Adrenal gland (tissue), 12 donors: ENCODE measurements around the gene CHURC1. TPM values are rescaled to one million over a fixed set of nuclear protein-coding genes. Genes with fewer than 3 reads are reported as not detected.

Experiments used
- DNase-seq, 7 donors: peaks; one replicate each; pipeline ENCODE4 v3.0.0-alpha.2; 2019 to 2020
- H3K27ac ChIP-seq, 5 donors: fragments of 200-600 bp; sonication (generic) in 4 of 5; 1 replicate in 3 of 5; 2 replicates in 2 of 5; pipeline versions ENCODE4 v1.5.1 to v1.8.0; 2016 to 2020; ENCODE audit warnings: mild to moderate bottlenecking in 1 of 5
- H3K27me3 ChIP-seq: fragments of 200-600 bp; 2 replicates; pipeline ENCODE4 v1.8.0; 2021
- H3K36me3 ChIP-seq, 2 donors: fragments of 200-600 bp; replicated peaks in 1 of 2; 1 replicate in 1 of 2; 2 replicates in 1 of 2; pipeline versions ENCODE4 v1.5.1 to v1.8.0; 2018 to 2022
- H3K4me1 ChIP-seq, 2 donors: fragments of 200-600 bp; replicated peaks in 1 of 2; 1 replicate in 1 of 2; 2 replicates in 1 of 2; pipeline versions ENCODE4 v1.5.1 to v1.8.0; 2018 to 2021
- H3K4me3 ChIP-seq, 4 donors: fragments of 200-600 bp; sonication (generic) in 3 of 4; one replicate each; pipeline ENCODE4 v1.5.1; 2016 to 2018
- H3K9me3 ChIP-seq, 3 donors: fragments of 200-600 bp; sonication (generic) in 1 of 3; replicated peaks in 1 of 3; 1 replicate in 2 of 3; 2 replicates in 1 of 3; pipeline versions ENCODE4 v1.5.1 to v1.8.0; 2016 to 2021
- CTCF ChIP-seq, 6 experiments: fragments of 450-650 bp in 4 of 6; fragments of 200-600 bp in 2 of 6; sonication (generic) in 1 of 6; IDR thresholded peaks; 1 replicate in 5 of 6; 2 replicates in 1 of 6; pipeline versions ENCODE4 v1.5.1 to v1.8.0; 2016 to 2021; ENCODE audit warnings: antibody characterized with exemption in 6 of 6, mild to moderate bottlenecking in 2 of 6, moderate library complexity in 1 of 6
- POLR2A ChIP-seq, 2 donors: fragments of 450-650 bp; IDR thresholded peaks; one replicate each; pipeline ENCODE4 v1.6.1; 2017; ENCODE audit warnings: antibody characterized with exemption in 2 of 2, mild to moderate bottlenecking in 2 of 2, moderate library complexity in 1 of 2
- WGBS, 4 donors: extraction: QIAGEN DNeasy Blood & Tissue Kit in 2 of 4; methylation state at CpG; one replicate each; pipeline versions ENCODE4 v1.1.5 to v1.1.7; 2013 to 2017; 5-methylcytosine and 5-hydroxymethylcytosine counted together
- intact Hi-C, 2 donors: fragments of 100-400 bp; cut with DNase I; formaldehyde crosslinking; loops; one replicate each; pipeline versions ENCODE4 v1.14.1 to v1.15.0; 2022 to 2023
- polyA plus RNA-seq, 3 donors: library from polyadenylated mRNA; stranded (reverse); fragments of 200-250 nt in 2 of 3; fragments of 350-450 nt in 1 of 3; fragmentation: Illumina TruSeq in 1 of 3; extraction: RNeasy Lipid Tissue Mini Kit (QIAGEN cat#74804) in 1 of 3; gene quantifications; one replicate each; pipeline ENCODE4 v1.2.3, GENCODE V29; 2013 to 2014
- total RNA-seq, 9 donors: library from RNA; depleted of rRNA in 4 of 9; stranded (reverse); fragments of >200 nt in 4 of 9; fragments of 120-200 nt in 1 of 9; fragmentation: NEBNext Ultra II Directional in 1 of 9; extraction: Animal tissue kit (Norgen Biotek cat#: 25700) in 1 of 9; gene quantifications; one replicate each; pipeline versions ENCODE4 v1.1.0 to v1.2.4, GENCODE V29; 2013 to 2023
- donor health status: healthy with polysubstance abuse.
- donor health status: Bipolar disorder and iron deficiency.
- donor health status: DM: yes; HTN: yes; CAD: no.
- donor health status: DM: no; HTN: no; CAD: no.
- donor health status: DM: no; HTN: no; CAD: no.
- donor health status: DM: yes; HTN: yes; CAD: no.

The CHURC1 gene
- total and polyA plus RNA-seq, 12 donors, result 36.7 to 101 (median 74.2) TPM

GRCh38 chr14:64970776-64971477, 56.7 kb downstream of the CHURC1 start:
- no peaks in the 10 kb centered on the region for H3K27me3 ChIP-seq
- TF ChIP-seq POLR2A (IDR thresholded peaks at IDR 0.05), result no peak
- TF ChIP-seq CTCF (IDR thresholded peaks at IDR 0.05), result no peak
- no peak overlapping the region for H3K27ac ChIP-seq
- H3K4me1 ChIP-seq, result peaks cover 5 to 8% of the 10 kb centered on the region in 2 donors
- peak overlapping the region in 2 of 4 donors; percentile 41 to 95 for H3K4me3 ChIP-seq
- no peak for DNase-seq
- H3K9me3 ChIP-seq, result no peaks in the 10 kb centered on the region
- intact Hi-C loops, result loop anchor here in 1 of 2 donors (10.0 kb wide), 1 partner anchor 146 kb away; no protein-coding TSS in a partner anchor
- H3K36me3 ChIP-seq, result no peaks in the 10 kb centered on the region
- 67 to 70% (median 68%) methylated on average over 7 to 8 of the region's 8 CpGs for WGBS, 4 donors

- Histone ChIP-seq H3K4me1 (peaks cover 5 to 8% of the 10 kb centered on the region in 2 donors), H3K9me3 (no peaks in the 10 kb centered on the region), H3K27me3 (no peaks in the 10 kb centered on the region), H3K4me3 (peak overlapping the region; percentile 18 to 95 (median 38)), H3K27ac (no peak overlapping the region), H3K36me3 (no peaks in the 10 kb centered on the region)
- TF ChIP-seq POLR2A (IDR thresholded peaks at IDR 0.05), result no peak
- no peak for TF ChIP-seq CTCF (IDR thresholded peaks at IDR 0.05)
- intact Hi-C loops, result loop anchor here in 1 of 2 donors (10.0 kb wide), 1 partner anchor 147 kb away; no protein-coding TSS in a partner anchor
- DNase-seq, result no peak
- WGBS, 4 donors, result 4 to 10% (median 7%) methylated on average over 4 to 30 of the region's 31 CpGs
Observed at GRCh38 chr14:64971491-64971942, 57.3 kb downstream of the CHURC1 start.

GRCh38 chr14:64971943-64972791, 57.9 kb downstream of the CHURC1 start, which contains the start of gene RAB15:
Gene RAB15 (minus strand): TSS chr14:64972336. CDS start chr14:64972076, 260 bp downstream.
- intact Hi-C loops, result loop anchor here in 1 of 2 donors (10.0 kb wide), 1 partner anchor 147 kb away; no protein-coding TSS in a partner anchor
- no peaks in the 10 kb centered on the region for H3K9me3 ChIP-seq
- H3K4me3 ChIP-seq, result peak within 1 kb of the TSS; percentile 18 to 95 (median 46)
- no peaks in the 10 kb centered on the region for H3K27me3 ChIP-seq
- H3K27ac ChIP-seq, result no peak within 1 kb of the TSS
- H3K4me1 ChIP-seq, result peaks cover 5 to 8% of the 10 kb centered on the region in 2 donors
- 0 to 1% (median 0%) methylated on average over 1 to 92 of the region's 96 CpGs for WGBS, 4 donors
- peak in 3 of 7 donors; percentile 31 to 45 (median 33) for DNase-seq
- TF ChIP-seq POLR2A (IDR thresholded peaks at IDR 0.05) (no peak), CTCF (IDR thresholded peaks at IDR 0.05) (peak in 1 of 6 experiments; percentile 2)
- H3K36me3 ChIP-seq, result no peaks in the 10 kb centered on the region

GRCh38 chr14:64973026-64973442, 58.8 kb downstream of the CHURC1 start:
- intact Hi-C loops, result loop anchor here in 1 of 2 donors (10.0 kb wide), 1 partner anchor 148 kb away; no protein-coding TSS in a partner anchor
- H3K27ac ChIP-seq, result no peak overlapping the region
- no peak for TF ChIP-seq POLR2A (IDR thresholded peaks at IDR 0.05)
- no peak for TF ChIP-seq CTCF (IDR thresholded peaks at IDR 0.05)
- H3K36me3 ChIP-seq, result no peaks in the 10 kb centered on the region
- no peak overlapping the region for H3K4me3 ChIP-seq
- WGBS, 4 donors, result 87 to 90% (median 89%) methylated on average over 8 of the region's 8 CpGs
- H3K27me3 ChIP-seq, result no peaks in the 10 kb centered on the region
- DNase-seq, result no peak
- H3K9me3 ChIP-seq, result no peaks in the 10 kb centered on the region
- peaks cover 5 to 8% of the 10 kb centered on the region in 2 donors for H3K4me1 ChIP-seq
